Endothelial cell of umbilical vein (primary cell): ENCODE results near the gene NUDT16L1. TPM values are rescaled to one million over a fixed set of nuclear protein-coding genes. Genes with fewer than 3 reads are reported as not detected.

Experiments used
- BruUV-seq: library from RNA; stranded (reverse); fragments of 400-500 nt; replicated peaks from 2 replicates; lab custom pipeline; 2021; lab: Mats Ljungman, UMichigan
- CTCF ChIA-PET: fragments of 300-600, 350-600 bp; sonication (Branson Sonifier 250); formaldehyde crosslinking; loops from one replicate; lab custom pipeline; 2021; ENCODE audit warnings: antibody characterized with exemption, inconsistent platforms; lab: Charles Lee
- POLR2A ChIA-PET: fragments of 300-600, 350-600 bp; sonication (Branson Sonifier 250); formaldehyde crosslinking; loops from one replicate; lab custom pipeline; 2021; ENCODE audit warnings: antibody characterized with exemption, inconsistent platforms; lab: Charles Lee
- DNase-seq: peaks from one replicate; pipeline ENCODE4 v3.0.0-alpha.2; 2011; ENCODE audit warnings: low read depth, low spot score
- FAIRE-seq: peaks from 2 replicates; lab custom pipeline; 2011; peaks lifted over from hg19 to GRCh38; lab: Jason Lieb, UNC
- H2AFZ ChIP-seq: 2 replicates; pipeline ENCODE4 v1.6.0; 2012; ENCODE audit warnings: low read depth, low read length, control low read depth, inconsistent platforms
- H3K27ac ChIP-seq: 2 replicates; pipeline ENCODE4 v1.5.1; 2011; ENCODE audit warnings: low read depth, mild to moderate bottlenecking, control low read depth, low read length, moderate library complexity; ENCODE audit not compliant: insufficient read depth
- H3K27me3 ChIP-seq, 2 experiments: 2 replicates each; pipeline versions ENCODE4 v1.6.0 to v1.6.1; 2011; ENCODE audit warnings: low read length in 2 of 2, mixed read lengths in 1 of 2; ENCODE audit not compliant: control insufficient read depth in 2 of 2, insufficient read depth in 2 of 2
- H3K36me3 ChIP-seq, 2 experiments: 2 replicates in 1 of 2; 3 replicates in 1 of 2; pipeline ENCODE4 v1.5.1; 2011; ENCODE audit warnings: low read length in 2 of 2, mild to moderate bottlenecking in 1 of 2, moderate library complexity in 1 of 2; ENCODE audit not compliant: control insufficient read depth in 2 of 2, insufficient read depth in 2 of 2; ENCODE audit errors: extremely low read depth in 1 of 2
- H3K4me1 ChIP-seq: 3 replicates; pipeline ENCODE4 v1.5.1; 2011; ENCODE audit warnings: mild to moderate bottlenecking, low read length; ENCODE audit not compliant: control insufficient read depth, insufficient read depth; ENCODE audit errors: extremely low read depth
- H3K4me2 ChIP-seq: 2 replicates; pipeline ENCODE4 v1.6.1; 2011; ENCODE audit warnings: low read length, control low read depth, mixed read lengths; ENCODE audit not compliant: insufficient read depth
- H3K4me3 ChIP-seq, 3 experiments: fragments of 200-600 bp in 1 of 3; sonication (generic), shearing (Covaris generic) in 1 of 3; replicated peaks in 1 of 3; 2 replicates each; pipeline ENCODE4 v1.5.1; 2011 to 2016; ENCODE audit warnings: control low read depth in 3 of 3, low read length in 3 of 3, mild to moderate bottlenecking in 2 of 3, inconsistent platforms in 1 of 3, low read depth in 1 of 3, moderate library complexity in 1 of 3; ENCODE audit not compliant: insufficient read depth in 1 of 3
- H3K79me2 ChIP-seq: 2 replicates; pipeline ENCODE4 v1.6.0; 2012; ENCODE audit warnings: low read length, inconsistent platforms; ENCODE audit not compliant: control insufficient read depth, insufficient read depth
- H3K9ac ChIP-seq: replicated peaks from 2 replicates; pipeline ENCODE3; 2011; ENCODE audit warnings: low read length, control low read depth; ENCODE audit not compliant: insufficient read depth; ENCODE audit errors: extremely low read depth
- H3K9me1 ChIP-seq: replicated peaks from 3 replicates; pipeline ENCODE4 v1.6.0; 2011; ENCODE audit warnings: mild to moderate bottlenecking, low read length; ENCODE audit not compliant: control insufficient read depth, insufficient read depth; ENCODE audit errors: extremely low read depth
- H3K9me3 ChIP-seq: replicated peaks from 2 replicates; pipeline ENCODE4 v1.5.1; 2012; ENCODE audit warnings: low read length, inconsistent platforms; ENCODE audit not compliant: control insufficient read depth, insufficient read depth
- H4K20me1 ChIP-seq: replicated peaks from 2 replicates; pipeline ENCODE3; 2011; ENCODE audit warnings: mild to moderate bottlenecking, low read length; ENCODE audit not compliant: control insufficient read depth, insufficient read depth; ENCODE audit errors: extremely low read depth
- CTCF ChIP-seq, 2 donors: IDR thresholded peaks; 1 replicate in 1 of 2; 2 replicates in 1 of 2; pipeline ENCODE4 v1.5.1; 2011; ENCODE audit warnings: low read length in 2 of 2, mild to moderate bottlenecking in 2 of 2, moderate library complexity in 2 of 2, control low read depth in 1 of 2, inconsistent platforms in 1 of 2, low read depth in 1 of 2; ENCODE audit not compliant: insufficient read depth in 1 of 2; ENCODE audit errors: extremely low read depth in 1 of 2
- EZH2 ChIP-seq: IDR thresholded peaks from 2 replicates; pipeline ENCODE4 v1.6.1; 2012; ENCODE audit warnings: borderline replicate concordance, low read depth, mild to moderate bottlenecking, moderate library complexity, low read length, inconsistent platforms; ENCODE audit not compliant: severe bottlenecking
- FOS ChIP-seq: IDR thresholded peaks from 2 replicates; pipeline ENCODE4 v1.6.1; 2011; ENCODE audit warnings: mild to moderate bottlenecking, low read length, moderate library complexity, borderline replicate concordance; ENCODE audit not compliant: insufficient read depth
- GATA2 ChIP-seq: IDR thresholded peaks from 2 replicates; pipeline ENCODE4 v1.7.0; 2011; ENCODE audit warnings: low read depth, mild to moderate bottlenecking, moderate library complexity, mixed read lengths, low read length; ENCODE audit not compliant: insufficient read length, insufficient read depth
- JUN ChIP-seq: IDR thresholded peaks from 2 replicates; pipeline ENCODE4 v1.6.1; 2011; ENCODE audit warnings: borderline replicate concordance, low read depth; ENCODE audit not compliant: insufficient read length, insufficient read depth
- MAX ChIP-seq: IDR thresholded peaks from 2 replicates; pipeline ENCODE4 v1.6.1; 2011; ENCODE audit not compliant: insufficient read depth, insufficient read length
- MYC ChIP-seq: IDR thresholded peaks from one replicate; pipeline ENCODE4 v1.6.1; 2011; ENCODE audit warnings: mild to moderate bottlenecking, low read depth, low read length
- POLR2A ChIP-seq: IDR thresholded peaks from 2 replicates; pipeline ENCODE4 v1.6.1; 2012; ENCODE audit warnings: low read depth, mild to moderate bottlenecking, control low read depth, low read length
- POLR2AphosphoS5 ChIP-seq: IDR thresholded peaks from 2 replicates; pipeline ENCODE4 v1.6.1; 2012; ENCODE audit warnings: low read depth, mild to moderate bottlenecking, control low read depth, low read length, moderate library complexity; ENCODE audit not compliant: insufficient read depth
- dilution Hi-C: fragments of 300-500 bp; cut with MboI; formaldehyde crosslinking; loops from one replicate; pipeline ENCODE4 v1.15.0; 2019; ENCODE audit warnings: low sequenced_read_pairs; ENCODE audit not compliant: extremely low pct_ligation_motif_present
- intact Hi-C: fragments of 100-400 bp; cut with micrococcal nuclease; formaldehyde crosslinking; loops from one replicate; pipeline ENCODE4 v1.10.0; 2022
- polyA plus RNA-seq, 4 experiments: library from polyadenylated mRNA; depleted of rRNA in 3 of 4; stranded (reverse) in 3 of 4; unstranded in 1 of 4; fragments of >200 nt; gene quantifications; 2 replicates each; pipeline versions ENCODE4 v1.2.1 to v1.2.3, GENCODE V29; 2011 to 2012; ENCODE audit warnings: missing spikeins in 1 of 4
- total RNA-seq: library from RNA; stranded (reverse); gene quantifications from 2 replicates; pipeline ENCODE4 v1.2.3, GENCODE V29; 2021

The NUDT16L1 gene
- total and polyA plus RNA-seq, 2 donors (not counting 3 experiments of a cell fraction or from before 2014, with no cell fraction given) = 24.7 to 53.1 TPM

DNA sequence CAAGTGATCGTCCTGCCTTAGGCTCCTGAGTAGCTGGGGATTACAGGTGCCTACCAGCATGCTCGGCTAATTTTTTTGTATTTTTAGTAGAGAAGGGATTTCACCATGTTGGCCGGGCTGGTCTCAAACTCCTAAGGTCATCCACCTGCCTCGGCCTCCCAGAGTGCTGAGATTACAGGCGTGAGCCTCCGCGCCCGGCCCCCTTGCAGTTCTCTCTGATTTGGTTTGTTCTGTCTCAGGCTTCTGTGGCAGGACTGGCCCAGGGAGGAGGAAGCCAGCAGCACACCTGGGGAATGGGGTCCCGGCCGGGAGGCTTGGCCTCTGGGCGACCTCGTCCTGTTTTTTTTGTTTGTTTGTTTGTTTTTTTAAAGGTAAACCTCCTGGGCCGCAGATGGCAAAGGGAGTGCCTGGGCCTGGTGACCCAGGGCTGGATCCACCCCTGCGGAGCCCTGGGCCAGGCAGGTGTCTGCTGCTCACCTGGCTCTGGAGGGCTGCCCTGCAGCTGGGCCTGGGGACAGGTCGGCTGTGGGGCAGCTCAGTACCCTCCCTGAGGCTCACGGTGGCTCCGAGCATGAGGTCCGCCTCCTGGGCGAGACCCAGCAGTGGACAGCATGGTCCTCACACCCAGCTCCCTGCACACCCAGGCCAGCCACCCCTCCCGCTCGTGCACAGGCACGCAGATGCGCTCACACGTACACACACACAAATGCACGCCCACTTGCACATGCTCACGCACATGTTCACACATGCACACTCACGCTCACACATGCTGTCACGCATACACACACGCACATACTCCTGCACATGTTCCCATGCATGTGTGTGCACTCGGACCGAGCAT lies 3.3 kb upstream of the NUDT16L1 start:
- dilution Hi-C loops (no loop called here), intact Hi-C loops (no loop called here)
- Histone ChIP-seq H3K27me3 (no peaks in the 10 kb centered on the region), H3K9me1 (no peaks in the 10 kb centered on the region), H2AFZ (no peak overlapping the region), H3K27ac (no peak overlapping the region), H3K4me3 (no peak overlapping the region), H3K79me2 (no peaks in the 10 kb centered on the region), H3K9ac (no peak overlapping the region), H4K20me1 (no peaks in the 10 kb centered on the region), H3K36me3 (peaks cover 0 to 29% of the 10 kb centered on the region in 2 experiments), H3K4me1 (peaks cover 4% of the 10 kb centered on the region), H3K9me3 (no peaks in the 10 kb centered on the region), H3K4me2 (no peak overlapping the region)
- DNase-seq = no peak
- TSS peak; percentile 43 for BruUV-seq
- CTCF ChIA-PET = no interaction called here
- TF ChIP-seq POLR2A (no peak), FOS (no peak), GATA2 (no peak), CTCF (IDR thresholded peaks at IDR 0.05; ENCODE audit: extremely low read depth in 1 of 2, insufficient read depth in 1 of 2, low read depth in 1 of 2, low read length in 2 of 2) (no peak), JUN (no peak), EZH2 (no peak), MAX (no peak), POLR2AphosphoS5 (no peak), MYC (no peak)
- POLR2A ChIA-PET = interaction anchor here (0.6 kb wide), 1 partner anchor 397 kb away, joined by 6 read pairs; no protein-coding TSS in a partner anchor
- FAIRE-seq = no peak
